GM18498 (cell line): Measurements from ENCODE around the gene ZNF800.
A peak's percentile ranks its signal among the peaks of the same experiment; 100 is the strongest.
"Not testable (repeated sequence)": the region's sequence is repeated elsewhere in the genome, so short reads cannot be mapped to it uniquely, and the experiment has no call there.

Source experiments
- ATAC-seq: cut with Tn5 transposase; IDR thresholded peaks from one replicate; pipeline ENCODE4 v1.9.1; 2021; ENCODE audit warnings: mild to moderate bottlenecking, moderate library complexity; ENCODE audit not compliant: unreplicated experiment

The ZNF800 gene, protein sequence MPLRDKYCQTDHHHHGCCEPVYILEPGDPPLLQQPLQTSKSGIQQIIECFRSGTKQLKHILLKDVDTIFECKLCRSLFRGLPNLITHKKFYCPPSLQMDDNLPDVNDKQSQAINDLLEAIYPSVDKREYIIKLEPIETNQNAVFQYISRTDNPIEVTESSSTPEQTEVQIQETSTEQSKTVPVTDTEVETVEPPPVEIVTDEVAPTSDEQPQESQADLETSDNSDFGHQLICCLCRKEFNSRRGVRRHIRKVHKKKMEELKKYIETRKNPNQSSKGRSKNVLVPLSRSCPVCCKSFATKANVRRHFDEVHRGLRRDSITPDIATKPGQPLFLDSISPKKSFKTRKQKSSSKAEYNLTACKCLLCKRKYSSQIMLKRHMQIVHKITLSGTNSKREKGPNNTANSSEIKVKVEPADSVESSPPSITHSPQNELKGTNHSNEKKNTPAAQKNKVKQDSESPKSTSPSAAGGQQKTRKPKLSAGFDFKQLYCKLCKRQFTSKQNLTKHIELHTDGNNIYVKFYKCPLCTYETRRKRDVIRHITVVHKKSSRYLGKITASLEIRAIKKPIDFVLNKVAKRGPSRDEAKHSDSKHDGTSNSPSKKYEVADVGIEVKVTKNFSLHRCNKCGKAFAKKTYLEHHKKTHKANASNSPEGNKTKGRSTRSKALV

GRCh38 chr7:127392566-127393367 is at the start of gene ZNF800:
Gene ZNF800, minus strand, starts transcription at chr7:127392708. Its CDS starts 1,151 bp downstream, at chr7:127391557.
- ATAC-seq = peak; percentile 79

GRCh38 chr7:127440206-127440605 is 47.7 kb upstream of the ZNF800 start:
- ATAC-seq = no peak

GRCh38 chr7:127438836-127439235 is 46.3 kb upstream of the ZNF800 start:
- ATAC-seq = no peak

DNA sequence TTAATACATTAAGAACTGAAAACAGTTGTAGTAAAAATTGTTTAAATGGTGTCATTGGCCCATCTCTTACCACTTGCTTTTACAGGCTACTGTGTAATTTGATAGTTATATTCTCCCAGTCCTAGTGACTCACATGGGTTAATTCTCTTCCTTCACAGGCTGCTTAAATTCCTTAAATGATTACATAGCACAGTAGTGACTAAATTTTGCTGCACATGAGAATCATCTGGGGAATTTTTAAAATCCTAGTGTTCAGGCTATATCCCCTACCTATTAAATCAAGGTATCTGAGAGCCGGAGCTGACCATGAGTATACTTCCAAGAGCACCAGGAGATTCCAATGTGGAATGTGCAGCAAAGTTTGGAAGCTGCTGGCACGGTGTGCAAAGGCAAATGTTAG is 45.3 kb upstream of the ZNF800 start:
- ATAC-seq = no peak

GRCh38 chr7:127437241-127437640 is 44.7 kb upstream of the ZNF800 start:
- no peak for ATAC-seq

- ATAC-seq = not testable (repeated sequence)
Observed at GRCh38 chr7:127429281-127429680, 36.8 kb upstream of the ZNF800 start.

GRCh38 chr7:127419196-127419595 is 26.7 kb upstream of the ZNF800 start:
- ATAC-seq = no peak

DNA sequence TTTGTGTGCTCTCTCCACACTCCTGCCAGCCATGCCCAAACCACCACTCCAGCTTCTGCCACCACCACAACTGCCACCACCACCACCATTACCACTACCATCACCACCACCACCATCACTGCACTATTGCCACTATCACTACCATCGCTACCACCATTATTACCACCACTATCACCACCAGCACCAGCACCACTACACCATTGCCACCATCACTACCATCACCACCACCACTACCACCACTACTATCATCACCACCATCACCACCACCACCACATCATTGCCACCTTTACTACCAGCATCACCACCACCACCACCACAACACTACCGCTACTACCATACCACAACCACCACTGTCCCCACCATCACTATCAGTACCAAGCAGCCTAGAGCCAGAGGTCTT is 26.0 kb upstream of the ZNF800 start:
- ATAC-seq = no peak

- ATAC-seq = peak; percentile 83
Observed at GRCh38 chr7:127417346-127417745, 24.8 kb upstream of the ZNF800 start.

- ATAC-seq = no peak
Observed at GRCh38 chr7:127415060-127415742, 22.7 kb upstream of the ZNF800 start.

GRCh38 chr7:127413962-127414361 is 21.5 kb upstream of the ZNF800 start:
- peak; percentile 53 for ATAC-seq

DNA sequence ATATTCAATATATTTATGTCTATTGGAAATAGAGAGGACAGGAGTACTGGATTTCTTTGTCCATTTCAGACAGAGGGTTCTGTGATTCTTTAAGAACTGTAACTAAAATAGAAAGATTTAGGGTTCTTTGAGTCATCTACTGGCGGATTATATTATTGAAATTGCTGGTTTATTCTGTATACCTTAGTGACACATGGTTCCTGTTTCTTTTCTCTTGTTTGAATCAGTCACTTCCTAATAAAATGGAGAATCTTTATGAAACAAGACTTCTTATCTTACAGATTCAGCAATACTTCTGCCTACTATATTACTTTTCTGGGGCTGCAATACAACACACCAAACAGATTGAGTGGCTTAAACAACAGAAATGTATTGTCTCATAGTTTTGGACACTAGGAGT is 20.8 kb upstream of the ZNF800 start:
- ATAC-seq = no peak

DNA sequence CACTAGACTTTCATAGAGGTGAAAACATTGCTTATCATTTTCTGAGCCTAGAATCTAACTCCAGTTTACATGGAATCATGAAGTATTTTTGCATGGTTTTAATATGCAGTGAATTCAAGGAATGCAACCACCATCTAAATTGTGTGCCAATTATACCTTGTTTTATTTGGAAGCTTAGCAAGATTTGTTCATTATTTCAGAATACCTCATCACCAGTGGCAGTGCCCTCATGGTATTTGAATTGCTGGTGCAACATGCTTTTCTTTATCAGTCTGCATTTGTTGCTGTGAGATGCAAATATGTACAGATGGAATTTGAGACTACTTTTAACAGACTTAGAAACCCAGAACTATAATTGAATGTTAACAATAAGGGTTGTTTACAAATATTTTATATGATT is 18.7 kb upstream of the ZNF800 start:
- ATAC-seq = no peak

- ATAC-seq = no peak
Observed at GRCh38 chr7:127409629-127410028, 17.1 kb upstream of the ZNF800 start.

DNA sequence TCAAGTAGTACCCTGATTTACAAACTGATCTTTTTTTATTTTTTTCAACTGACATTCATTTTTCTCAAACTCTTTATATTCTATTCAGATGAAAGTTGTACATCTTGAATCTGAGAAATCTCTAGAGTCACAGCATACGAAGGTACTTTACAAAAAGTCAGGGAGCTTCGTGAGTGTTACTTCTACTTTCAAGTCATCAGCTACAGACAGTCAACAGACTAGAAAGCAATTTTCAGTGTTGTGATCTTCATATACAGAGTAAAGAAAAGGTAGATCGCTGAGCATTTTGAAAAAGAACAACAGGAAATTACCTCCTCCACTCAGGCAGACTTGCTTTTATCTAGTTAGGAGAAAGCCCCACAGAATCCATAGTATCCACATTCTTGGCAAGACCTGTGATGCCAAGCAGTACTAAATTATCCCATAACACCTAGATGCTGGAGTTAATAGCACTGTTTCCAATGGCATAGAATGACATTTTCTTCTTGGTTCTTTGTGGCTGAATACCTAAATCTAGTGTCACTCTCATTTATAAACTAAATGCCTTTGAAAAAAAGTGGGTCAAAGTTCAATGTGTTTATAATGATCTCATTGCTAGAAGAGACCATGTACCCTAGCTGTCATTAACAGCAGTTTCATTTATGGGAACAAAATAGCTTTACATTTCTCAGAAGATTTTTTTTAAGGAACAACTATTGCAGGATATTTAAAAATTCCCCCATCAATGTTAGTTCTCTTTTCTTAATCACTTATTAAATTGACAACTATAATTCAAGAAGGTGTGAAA is 12.0 kb upstream of the ZNF800 start:
- peak; percentile 94 for ATAC-seq

- peak; percentile 29 for ATAC-seq
Observed at GRCh38 chr7:127396184-127396583, 3.7 kb upstream of the ZNF800 start.

GRCh38 chr7:127395104-127395503 is 2.6 kb upstream of the ZNF800 start:
- not testable (repeated sequence) for ATAC-seq

- no peak for ATAC-seq
Observed at GRCh38 chr7:127393368-127394058, 1.0 kb upstream of the ZNF800 start.

GRCh38 chr7:127392182-127392565 is 334 bp downstream of the ZNF800 start:
- peak; percentile 54 for ATAC-seq
